Neural cell (in vitro differentiated cells): ENCODE data around the gene ITPR2. TPM values are rescaled to one million over a fixed set of nuclear protein-coding genes. Genes with fewer than 3 reads are reported as not detected.

Source experiments
- H2AFZ ChIP-seq: fragments of 200-600, 300-800 bp; sonication (generic), shearing (Covaris generic); 2 replicates; pipeline ENCODE4 v1.6.0; 2014; ENCODE audit warnings: low read depth, mild to moderate bottlenecking, antibody characterized with exemption, low read length, moderate library complexity
- H3F3A ChIP-seq: fragments of 200-600 bp; shearing (Covaris generic); 2 replicates; pipeline ENCODE4 v1.6.1; 2016; ENCODE audit warnings: mild to moderate bottlenecking, moderate library complexity, mixed read lengths, antibody characterized with exemption, low read length; ENCODE audit not compliant: insufficient read depth, poor library complexity, severe bottlenecking
- H3K27ac ChIP-seq: fragments of 200-600, 300-800 bp; sonication (generic), shearing (Covaris generic); 2 replicates; pipeline ENCODE4 v1.5.1; 2014; ENCODE audit warnings: mild to moderate bottlenecking, low read length, moderate library complexity
- H3K27me3 ChIP-seq: fragments of 300-800, 200-600 bp; sonication (generic), shearing (Covaris generic); 2 replicates; pipeline ENCODE4 v1.6.0; 2014; ENCODE audit warnings: mild to moderate bottlenecking, low read depth, low read length, moderate library complexity; ENCODE audit not compliant: insufficient read depth
- H3K36me3 ChIP-seq: fragments of 300-800, 200-600 bp; sonication (generic), shearing (Covaris generic); 2 replicates; pipeline ENCODE4 v1.5.1; 2014; ENCODE audit warnings: mild to moderate bottlenecking, antibody characterized with exemption, low read length, moderate library complexity; ENCODE audit not compliant: insufficient read depth
- H3K4me2 ChIP-seq: fragments of 300-800, 200-600 bp; sonication (generic), shearing (Covaris generic); 2 replicates; pipeline ENCODE4 v1.6.0; 2014; ENCODE audit warnings: mild to moderate bottlenecking, low read length
- H3K4me3 ChIP-seq: fragments of 300-800, 200-600 bp; sonication (generic), shearing (Covaris generic); 2 replicates; pipeline ENCODE4 v1.5.1; 2014; ENCODE audit warnings: mild to moderate bottlenecking, low read length, moderate library complexity
- H3K79me2 ChIP-seq: fragments of 200-600 bp; shearing (Covaris generic); replicated peaks from 2 replicates; pipeline ENCODE4 v1.6.0; 2014; ENCODE audit warnings: mild to moderate bottlenecking, low read length, moderate library complexity; ENCODE audit not compliant: insufficient read depth
- H3K9ac ChIP-seq: fragments of 300-800, 200-600 bp; sonication (generic), shearing (Covaris generic); 2 replicates; pipeline ENCODE4 v1.6.1; 2016; ENCODE audit warnings: mild to moderate bottlenecking, low read length, mixed read lengths
- H3K9me2 ChIP-seq: fragments of 200-600 bp; shearing (Covaris generic); 2 replicates; pipeline ENCODE4 v1.6.1; 2016; ENCODE audit warnings: mild to moderate bottlenecking, low read length, mixed read lengths; ENCODE audit not compliant: insufficient read depth
- H3K9me3 ChIP-seq: fragments of 200-600, 300-800 bp; sonication (generic), shearing (Covaris generic); 2 replicates; pipeline ENCODE4 v1.6.1; 2016; ENCODE audit warnings: mild to moderate bottlenecking, mixed run types, low read length, moderate library complexity, mixed read lengths
- H4K20me1 ChIP-seq: fragments of 200-600 bp; shearing (Covaris generic); 2 replicates; pipeline ENCODE4 v1.6.1; 2016; ENCODE audit warnings: mild to moderate bottlenecking, mixed run types; ENCODE audit not compliant: insufficient read depth
- CTCF ChIP-seq: fragments of 450-650 bp; IDR thresholded peaks from 2 replicates; pipeline ENCODE4 v1.5.1; 2014; ENCODE audit warnings: antibody characterized with exemption, mild to moderate bottlenecking, moderate library complexity; ENCODE audit not compliant: poor library complexity, severe bottlenecking
- EP300 ChIP-seq: fragments of 450-650 bp; conservative IDR thresholded peaks from 2 replicates; pipeline ENCODE4 v1.6.1; 2014; ENCODE audit warnings: antibody characterized with exemption, mild to moderate bottlenecking, moderate library complexity; ENCODE audit not compliant: poor library complexity, severe bottlenecking
- EZH2 ChIP-seq: fragments of 200-600, 300-800 bp; shearing (Covaris generic), sonication (generic); IDR thresholded peaks from 2 replicates; pipeline ENCODE4 v1.6.1; 2014; ENCODE audit warnings: antibody characterized with exemption, low read length, borderline replicate concordance, mild to moderate bottlenecking; ENCODE audit not compliant: insufficient read depth, poor library complexity, severe bottlenecking
- MXI1 ChIP-seq: fragments of 450-650 bp; conservative IDR thresholded peaks from 2 replicates; pipeline ENCODE4 v1.6.1; 2014; ENCODE audit warnings: antibody characterized with exemption, mild to moderate bottlenecking; ENCODE audit not compliant: poor library complexity, severe bottlenecking
- POLR2AphosphoS5 ChIP-seq: IDR thresholded peaks from 2 replicates; pipeline ENCODE4 v1.6.1; 2012
- RAD21 ChIP-seq: fragments of 450-650 bp; conservative IDR thresholded peaks from 2 replicates; pipeline ENCODE4 v1.6.1; 2014; ENCODE audit warnings: antibody characterized with exemption, mild to moderate bottlenecking, moderate library complexity
- SMC3 ChIP-seq: fragments of 450-650 bp; conservative IDR thresholded peaks from 2 replicates; pipeline ENCODE4 v1.6.1; 2014; ENCODE audit warnings: antibody characterized with exemption, mild to moderate bottlenecking, moderate library complexity; ENCODE audit not compliant: poor library complexity
- TAF1 ChIP-seq: IDR thresholded peaks from 2 replicates; pipeline ENCODE4 v1.6.1; 2012; ENCODE audit warnings: low read depth
- polyA plus RNA-seq: library from polyadenylated mRNA; depleted of rRNA; stranded (reverse); fragments of >200 nt; gene quantifications from 2 replicates; pipeline ENCODE4 v1.2.3, GENCODE V29; 2014
- TF ChIP-seq, protein P1 (sequence below): IDR thresholded peaks from 2 replicates; pipeline ENCODE4 v1.6.1; 2012; ENCODE audit warnings: borderline replicate concordance

The ITPR2 gene
- polyA plus RNA-seq, 1 donor from 2014 or later, result 2.0 TPM

- Histone ChIP-seq H2AFZ (no peak overlapping the region), H4K20me1 (no peaks in the 10 kb centered on the region), H3F3A (no peaks in the 10 kb centered on the region), H3K27me3 (no peaks in the 10 kb centered on the region), H3K4me2 (no peak overlapping the region), H3K4me3 (no peak overlapping the region), H3K27ac (no peak overlapping the region), H3K9me2 (no peaks in the 10 kb centered on the region), H3K9me3 (no peaks in the 10 kb centered on the region), H3K9ac (no peak overlapping the region), H3K79me2 (no peaks in the 10 kb centered on the region), H3K36me3 (no peaks in the 10 kb centered on the region)
- no peak for TF ChIP-seq TAF1
- no peak for TF ChIP-seq CTCF
- TF ChIP-seq, protein P1, sequence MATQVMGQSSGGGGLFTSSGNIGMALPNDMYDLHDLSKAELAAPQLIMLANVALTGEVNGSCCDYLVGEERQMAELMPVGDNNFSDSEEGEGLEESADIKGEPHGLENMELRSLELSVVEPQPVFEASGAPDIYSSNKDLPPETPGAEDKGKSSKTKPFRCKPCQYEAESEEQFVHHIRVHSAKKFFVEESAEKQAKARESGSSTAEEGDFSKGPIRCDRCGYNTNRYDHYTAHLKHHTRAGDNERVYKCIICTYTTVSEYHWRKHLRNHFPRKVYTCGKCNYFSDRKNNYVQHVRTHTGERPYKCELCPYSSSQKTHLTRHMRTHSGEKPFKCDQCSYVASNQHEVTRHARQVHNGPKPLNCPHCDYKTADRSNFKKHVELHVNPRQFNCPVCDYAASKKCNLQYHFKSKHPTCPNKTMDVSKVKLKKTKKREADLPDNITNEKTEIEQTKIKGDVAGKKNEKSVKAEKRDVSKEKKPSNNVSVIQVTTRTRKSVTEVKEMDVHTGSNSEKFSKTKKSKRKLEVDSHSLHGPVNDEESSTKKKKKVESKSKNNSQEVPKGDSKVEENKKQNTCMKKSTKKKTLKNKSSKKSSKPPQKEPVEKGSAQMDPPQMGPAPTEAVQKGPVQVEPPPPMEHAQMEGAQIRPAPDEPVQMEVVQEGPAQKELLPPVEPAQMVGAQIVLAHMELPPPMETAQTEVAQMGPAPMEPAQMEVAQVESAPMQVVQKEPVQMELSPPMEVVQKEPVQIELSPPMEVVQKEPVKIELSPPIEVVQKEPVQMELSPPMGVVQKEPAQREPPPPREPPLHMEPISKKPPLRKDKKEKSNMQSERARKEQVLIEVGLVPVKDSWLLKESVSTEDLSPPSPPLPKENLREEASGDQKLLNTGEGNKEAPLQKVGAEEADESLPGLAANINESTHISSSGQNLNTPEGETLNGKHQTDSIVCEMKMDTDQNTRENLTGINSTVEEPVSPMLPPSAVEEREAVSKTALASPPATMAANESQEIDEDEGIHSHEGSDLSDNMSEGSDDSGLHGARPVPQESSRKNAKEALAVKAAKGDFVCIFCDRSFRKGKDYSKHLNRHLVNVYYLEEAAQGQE, result no peak
- TF ChIP-seq MXI1, result no peak
- no peak for TF ChIP-seq POLR2AphosphoS5
- no peak for TF ChIP-seq EP300
- no peak for TF ChIP-seq RAD21
Measured at GRCh38 chr12:26684101-26684500, 148.9 kb downstream of the ITPR2 start.

DNA sequence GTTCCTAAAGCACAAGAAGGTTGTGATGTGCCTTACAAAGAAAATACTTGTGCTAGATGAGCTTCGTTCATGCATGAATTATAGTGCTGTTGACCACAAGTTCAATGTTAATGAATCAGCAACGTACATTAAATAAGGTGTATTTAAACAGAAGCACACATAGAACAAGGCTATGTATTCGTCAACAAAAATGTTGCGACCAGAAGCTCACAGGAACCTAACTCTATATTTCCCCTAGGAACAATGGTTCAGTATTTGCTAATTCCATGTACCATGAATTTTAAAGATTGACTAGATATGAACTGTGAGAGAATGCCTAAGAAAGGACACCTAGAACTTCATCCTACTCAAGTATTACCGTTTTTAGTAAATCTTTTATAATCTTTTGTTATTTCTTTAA, 149.6 kb downstream of the ITPR2 start:
- no peak overlapping the region for H3K27ac ChIP-seq
- no peaks in the 10 kb centered on the region for H3K36me3 ChIP-seq
- H3K4me3 ChIP-seq, result no peak overlapping the region
- no peak overlapping the region for H2AFZ ChIP-seq
- H3K9me2 ChIP-seq, result no peaks in the 10 kb centered on the region
- no peaks in the 10 kb centered on the region for H4K20me1 ChIP-seq
- no peak overlapping the region for H3K4me2 ChIP-seq
- no peak for TF ChIP-seq TAF1
- no peak for TF ChIP-seq POLR2AphosphoS5
- no peak for TF ChIP-seq EZH2
- TF ChIP-seq RAD21, result no peak
- no peak for TF ChIP-seq SMC3
- TF ChIP-seq MXI1, result no peak
- no peak for TF ChIP-seq EP300
- TF ChIP-seq, protein P1, result no peak
- TF ChIP-seq CTCF, result no peak
- H3F3A ChIP-seq, result no peaks in the 10 kb centered on the region
- H3K9ac ChIP-seq, result no peak overlapping the region
- no peaks in the 10 kb centered on the region for H3K27me3 ChIP-seq
- no peaks in the 10 kb centered on the region for H3K79me2 ChIP-seq
- H3K9me3 ChIP-seq, result no peaks in the 10 kb centered on the region
